ENCODE measurements around the gene PLEKHM1.

The PLEKHM1 gene

DNA sequence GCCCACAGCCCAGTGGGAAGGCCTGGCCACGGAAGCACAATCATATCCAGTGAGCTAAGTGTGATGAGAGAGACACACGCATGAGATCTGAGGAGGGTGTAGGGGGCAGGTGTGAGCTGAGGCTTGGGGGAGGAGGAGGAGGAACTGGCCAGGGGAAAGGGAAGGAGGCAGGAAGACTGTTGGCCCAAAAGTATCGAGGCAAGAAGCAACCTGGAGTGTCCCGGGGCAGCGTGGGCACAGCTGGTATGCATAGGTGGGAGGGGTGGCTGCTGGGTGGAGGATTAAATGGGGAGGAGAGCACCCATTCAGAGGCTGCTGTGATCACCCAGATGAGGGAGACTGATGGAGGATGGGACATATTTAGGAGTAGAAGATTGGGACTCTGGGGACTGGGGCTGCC is 99.2 kb downstream of the PLEKHM1 start:
- Histone ChIP-seq H3K27me3 (ENCODE audit: low read depth, low read length) (no peaks in the 10 kb centered on the region), H3K9me3 (ENCODE audit: control insufficient read depth in 1 of 2, low read length in 2 of 2) (no peaks in the 10 kb centered on the region), H3K36me3 (ENCODE audit: control insufficient read depth in 1 of 2, insufficient read depth in 2 of 2, low read length in 2 of 2) (no peaks in the 10 kb centered on the region), H3K27ac (ENCODE audit: low read length) (no peak overlapping the region), H3K4me3 (ENCODE audit: low read depth in 1 of 2, low read length in 2 of 2) (no peak overlapping the region), H3K4me1 (ENCODE audit: control insufficient read depth in 1 of 2, insufficient read depth in 2 of 2, low read length in 2 of 2) (peaks cover 0 to 11% of the 10 kb centered on the region in 2 donors)

DNA sequence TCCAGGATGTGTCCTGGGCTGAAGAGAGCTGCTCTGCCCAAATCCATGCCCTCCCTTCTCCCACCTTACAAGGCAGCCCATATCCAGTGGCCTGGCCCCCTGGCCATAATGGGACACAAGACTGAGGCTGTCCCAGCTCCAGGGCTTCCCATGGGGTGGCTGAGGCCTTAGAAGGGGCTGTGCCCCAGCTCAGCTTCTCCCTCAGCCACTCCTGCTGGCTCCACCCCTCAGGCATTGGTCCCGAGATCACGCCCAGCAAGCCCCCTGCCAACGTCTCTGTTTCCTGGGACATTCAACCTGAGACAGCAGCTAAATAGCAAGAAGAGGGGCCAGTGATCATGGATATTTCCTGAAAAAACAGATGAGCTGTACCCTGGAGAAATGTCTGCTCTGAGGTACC is 101.2 kb downstream of the PLEKHM1 start:
- no peaks in the 10 kb centered on the region for H3K4me1 ChIP-seq (ENCODE audit: control insufficient read depth in 1 of 2, insufficient read depth in 2 of 2, low read length in 2 of 2)
- H3K9me3 ChIP-seq (ENCODE audit: control insufficient read depth in 1 of 2, low read length in 2 of 2) = no peaks in the 10 kb centered on the region
- no peak overlapping the region for H3K27ac ChIP-seq (ENCODE audit: low read length)
- H3K36me3 ChIP-seq (ENCODE audit: control insufficient read depth in 1 of 2, insufficient read depth in 2 of 2, low read length in 2 of 2) = no peaks in the 10 kb centered on the region
- H3K27me3 ChIP-seq (ENCODE audit: low read depth, low read length) = no peaks in the 10 kb centered on the region
- H3K4me3 ChIP-seq (ENCODE audit: low read depth in 1 of 2, low read length in 2 of 2) = no peak overlapping the region

GRCh38 chr17:45388604-45389325 is 101.8 kb downstream of the PLEKHM1 start:
- Histone ChIP-seq H3K27me3 (ENCODE audit: low read depth, low read length) (no peaks in the 10 kb centered on the region), H3K36me3 (ENCODE audit: control insufficient read depth in 1 of 2, insufficient read depth in 2 of 2, low read length in 2 of 2) (no peaks in the 10 kb centered on the region), H3K4me1 (ENCODE audit: control insufficient read depth in 1 of 2, insufficient read depth in 2 of 2, low read length in 2 of 2) (no peaks in the 10 kb centered on the region), H3K27ac (ENCODE audit: low read length) (no peak overlapping the region), H3K4me3 (ENCODE audit: low read depth in 1 of 2, low read length in 2 of 2) (no peak overlapping the region), H3K9me3 (ENCODE audit: control insufficient read depth in 1 of 2, low read length in 2 of 2) (no peaks in the 10 kb centered on the region)

DNA sequence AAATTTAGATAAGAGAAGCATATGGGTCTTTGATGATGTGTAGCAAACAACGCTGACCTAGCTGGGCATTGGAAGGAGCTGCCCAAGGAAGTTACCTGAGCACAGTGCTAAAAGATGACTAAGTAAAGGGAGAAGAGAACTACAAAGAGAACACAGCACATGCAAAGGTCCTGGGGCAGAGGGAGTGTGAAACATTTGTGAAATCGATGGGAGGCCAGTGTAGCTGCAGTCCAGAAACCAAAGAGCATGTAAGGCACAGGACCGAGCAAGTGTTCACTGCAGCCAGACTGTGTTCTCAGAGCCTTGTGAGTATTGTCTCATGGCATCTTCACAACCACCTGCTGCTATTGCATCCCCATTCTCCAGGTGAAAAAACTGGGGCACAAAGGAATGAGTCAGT is 102.8 kb downstream of the PLEKHM1 start:
- H3K4me3 ChIP-seq (ENCODE audit: low read depth in 1 of 2, low read length in 2 of 2) = no peak overlapping the region
- H3K27me3 ChIP-seq (ENCODE audit: low read depth, low read length) = no peaks in the 10 kb centered on the region
- no peaks in the 10 kb centered on the region for H3K4me1 ChIP-seq (ENCODE audit: control insufficient read depth in 1 of 2, insufficient read depth in 2 of 2, low read length in 2 of 2)
- no peak overlapping the region for H3K27ac ChIP-seq (ENCODE audit: low read length)
- H3K9me3 ChIP-seq (ENCODE audit: control insufficient read depth in 1 of 2, low read length in 2 of 2) = no peaks in the 10 kb centered on the region
- no peaks in the 10 kb centered on the region for H3K36me3 ChIP-seq (ENCODE audit: control insufficient read depth in 1 of 2, insufficient read depth in 2 of 2, low read length in 2 of 2)

GRCh38 chr17:45386178-45386577 is 104.3 kb downstream of the PLEKHM1 start:
- H3K27me3 ChIP-seq (ENCODE audit: low read depth, low read length) = no peaks in the 10 kb centered on the region
- no peak overlapping the region for H3K27ac ChIP-seq (ENCODE audit: low read length)

More at GRCh38 chr17:45386178-45386577, 104.3 kb downstream of the PLEKHM1 start:
- no peaks in the 10 kb centered on the region for H3K4me1 ChIP-seq (ENCODE audit: control insufficient read depth in 1 of 2, insufficient read depth in 2 of 2, low read length in 2 of 2)
- no peaks in the 10 kb centered on the region for H3K36me3 ChIP-seq (ENCODE audit: control insufficient read depth in 1 of 2, insufficient read depth in 2 of 2, low read length in 2 of 2)
- H3K9me3 ChIP-seq (ENCODE audit: control insufficient read depth in 1 of 2, low read length in 2 of 2) = no peaks in the 10 kb centered on the region
- H3K4me3 ChIP-seq (ENCODE audit: low read depth in 1 of 2, low read length in 2 of 2) = no peak overlapping the region
